ENCODE results near the gene RNF130.
A peak's percentile ranks its signal among the peaks of the same experiment; 100 is the strongest.

The RNF130 gene

DNA sequence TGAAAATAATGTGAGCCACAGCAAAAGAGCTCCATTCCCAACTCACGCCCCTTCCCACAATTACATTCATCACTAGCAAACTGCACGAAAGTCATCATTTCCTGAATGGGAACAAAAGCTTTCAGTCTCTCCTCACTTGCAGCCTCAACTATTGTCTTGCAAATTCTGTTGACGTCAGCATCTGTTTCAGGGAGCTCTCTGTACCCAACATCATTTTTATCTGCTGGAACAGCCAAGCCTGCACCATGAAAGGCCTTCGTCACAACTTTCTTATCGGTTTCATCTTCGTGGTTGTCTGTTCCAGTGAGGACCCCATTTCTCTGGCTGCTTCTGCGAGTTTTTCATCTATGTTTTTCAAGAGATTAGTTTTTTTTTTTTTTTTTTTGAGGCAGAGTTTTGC is 14.3 kb upstream of the RNF130 start:
- DNase-seq (ENCODE audit: low read depth in 2 of 2), result no peak

DNA sequence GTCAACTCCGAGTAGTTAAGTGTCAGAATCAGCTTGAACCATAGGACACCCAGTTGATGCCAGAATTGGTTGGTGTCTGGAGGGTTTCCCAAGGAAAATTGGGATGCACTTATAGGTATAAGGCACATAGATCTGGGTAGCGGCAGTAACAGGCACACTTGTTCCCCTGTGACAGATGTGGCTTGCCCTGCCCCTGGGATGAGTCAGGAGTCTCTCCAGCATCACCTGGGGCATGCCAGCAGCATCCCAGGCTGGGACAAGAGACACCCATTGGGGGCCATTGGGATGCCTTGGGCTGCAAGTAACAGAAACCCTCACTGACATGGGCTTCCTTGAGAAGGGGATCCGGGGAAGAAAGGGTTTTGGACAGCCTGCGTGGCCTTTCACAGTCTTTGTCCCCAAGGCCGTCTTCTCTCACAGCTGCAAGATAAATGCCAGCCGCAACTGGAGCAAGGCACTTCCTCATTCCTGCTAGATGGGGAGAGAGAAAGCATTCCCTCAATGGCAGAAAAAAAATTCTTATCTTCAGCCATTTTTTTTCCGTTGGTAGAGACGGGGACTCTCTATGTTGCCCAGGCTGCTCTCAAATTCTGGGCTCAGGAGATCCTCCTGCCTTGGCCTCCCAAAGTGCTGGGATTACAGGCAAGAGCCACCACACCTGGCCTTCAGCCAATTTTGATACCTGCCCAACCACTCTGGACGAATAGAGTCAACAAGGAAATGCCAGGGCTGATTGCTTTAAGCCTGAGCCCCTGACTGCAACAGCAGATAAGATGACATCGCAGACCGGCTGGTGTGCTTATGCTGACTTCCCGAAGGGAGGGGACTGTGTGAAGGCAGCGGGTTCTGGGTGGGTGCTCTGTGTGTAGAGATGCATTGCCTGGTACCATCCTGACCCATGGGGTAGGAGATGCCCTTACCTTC is 13.3 kb upstream of the RNF130 start:
- DNase-seq (ENCODE audit: low read depth in 2 of 2), result no peak

DNA sequence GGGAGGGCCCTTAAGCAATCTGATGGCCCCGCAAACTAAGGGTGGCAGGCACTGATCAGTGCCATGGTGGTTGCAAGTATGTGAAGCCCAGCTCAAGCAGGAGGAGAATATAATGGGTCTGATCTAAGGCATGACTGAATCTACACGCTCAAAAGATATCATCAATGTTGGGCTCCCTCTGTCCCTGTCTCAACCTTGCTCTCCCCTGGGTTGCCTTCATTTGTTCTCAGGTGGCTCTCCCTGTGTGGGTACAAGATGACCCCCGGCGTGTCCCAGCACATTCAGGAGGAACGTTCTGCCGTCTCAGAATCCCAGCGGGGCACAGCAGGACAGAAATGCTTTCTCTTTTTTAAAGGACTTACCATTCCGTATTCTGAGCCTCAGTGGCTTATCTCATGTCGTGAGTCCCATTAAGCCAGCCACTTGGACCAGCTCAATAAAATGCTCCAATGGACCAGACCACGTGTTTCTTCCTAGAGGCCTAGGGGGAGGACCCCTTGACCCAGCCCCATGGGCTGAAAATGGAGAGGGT is 12.0 kb upstream of the RNF130 start:
- no peak for DNase-seq (ENCODE audit: low read depth in 2 of 2)

DNA sequence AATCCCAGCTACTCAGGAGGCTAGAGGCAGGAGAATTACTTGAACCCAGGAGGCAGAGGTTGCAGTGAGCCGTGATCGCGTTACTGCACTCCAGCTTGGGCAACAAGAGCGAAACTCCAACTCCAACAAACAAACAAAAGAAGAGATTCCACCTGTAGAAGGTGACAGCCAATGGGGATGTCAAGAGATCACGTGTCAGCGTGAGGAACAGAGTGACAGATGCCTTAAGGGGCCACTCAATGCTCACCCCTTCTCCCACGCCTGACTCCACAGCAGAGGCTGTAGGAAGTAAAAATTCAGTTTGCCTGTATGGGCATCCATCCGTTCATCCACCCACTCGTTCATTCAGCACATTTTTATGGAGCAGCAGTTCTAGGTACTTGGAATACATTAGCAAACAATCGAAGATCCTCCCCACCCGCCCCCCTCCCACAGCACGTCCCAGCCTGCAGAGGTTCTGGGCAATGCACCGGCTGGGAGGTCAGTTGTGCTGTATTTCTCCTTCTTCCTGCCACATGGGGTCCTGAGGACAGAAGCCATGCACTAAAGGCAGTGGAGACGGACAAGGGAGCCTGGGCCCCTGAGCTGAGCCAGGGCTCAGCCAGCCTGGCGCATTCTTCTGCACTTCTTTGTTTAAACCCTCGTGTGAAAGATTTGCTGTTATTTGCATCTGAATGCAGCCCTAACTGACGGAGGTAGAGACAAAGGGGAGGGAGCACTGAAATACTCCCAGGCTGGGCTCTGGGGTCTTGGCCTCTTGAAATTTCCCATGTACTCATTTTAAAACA is 11.3 kb upstream of the RNF130 start:
- DNase-seq (ENCODE audit: low read depth in 2 of 2), result no peak

DNA sequence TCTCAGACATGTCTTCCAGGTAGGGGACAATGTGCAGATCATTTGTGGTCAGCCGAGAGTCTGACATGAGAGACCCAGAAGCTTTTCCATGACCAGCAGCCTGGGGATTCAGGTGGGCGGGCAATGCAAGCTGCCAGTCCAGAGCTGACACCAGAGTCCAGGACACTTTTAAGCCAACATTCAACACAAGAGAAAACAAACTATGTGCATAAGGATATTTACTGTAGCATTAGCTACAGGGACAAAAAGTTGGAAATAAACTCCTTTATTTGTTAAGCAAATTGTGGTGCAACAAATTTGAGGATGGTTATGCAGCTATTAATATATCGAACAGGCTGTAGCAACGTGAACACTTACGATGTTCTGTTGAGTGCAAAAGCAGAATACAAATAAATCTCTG is 9.9 kb upstream of the RNF130 start:
- DNase-seq (ENCODE audit: low read depth in 2 of 2), result no peak

DNA sequence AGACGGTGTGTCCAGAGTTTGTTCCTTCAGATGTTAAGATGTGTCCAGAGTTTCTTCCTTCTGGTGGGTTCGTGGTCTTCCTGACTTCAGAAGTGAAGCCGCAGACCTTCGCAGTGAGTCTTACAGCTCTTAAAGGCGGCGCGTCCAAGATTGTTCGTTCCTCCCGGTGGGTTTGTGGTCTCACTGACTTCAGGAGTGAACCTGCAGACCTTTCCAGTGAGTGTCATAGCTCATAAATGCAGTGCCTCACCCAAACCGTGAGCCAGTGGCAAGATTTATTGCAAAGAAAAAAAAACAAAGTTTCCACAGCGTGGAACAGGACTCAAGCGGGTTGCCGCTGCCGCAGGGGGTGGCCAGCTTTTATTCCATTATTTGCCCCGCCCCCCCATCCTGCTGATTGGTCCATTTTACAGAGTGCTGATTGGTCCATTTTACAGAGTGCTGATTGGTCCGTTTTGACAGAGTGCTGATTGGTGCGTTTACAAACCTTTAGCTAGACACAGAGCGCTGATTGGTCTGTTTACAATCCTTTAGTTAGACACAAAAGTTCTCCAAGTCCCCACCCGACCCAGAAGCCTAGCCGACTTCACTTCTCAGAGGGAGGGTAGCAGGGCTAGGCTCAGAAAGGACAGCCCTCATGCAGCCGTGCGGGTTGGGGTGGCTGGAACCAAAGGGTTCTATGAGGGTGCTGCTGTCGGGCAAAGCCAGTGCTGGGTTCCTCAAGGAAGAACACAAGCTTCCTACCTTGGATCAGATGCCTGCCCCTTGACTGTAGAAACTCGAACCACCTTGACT is 9.1 kb upstream of the RNF130 start:
- peak in 1 of 2 experiments; percentile 24 for DNase-seq (ENCODE audit: low read depth in 2 of 2)

DNA sequence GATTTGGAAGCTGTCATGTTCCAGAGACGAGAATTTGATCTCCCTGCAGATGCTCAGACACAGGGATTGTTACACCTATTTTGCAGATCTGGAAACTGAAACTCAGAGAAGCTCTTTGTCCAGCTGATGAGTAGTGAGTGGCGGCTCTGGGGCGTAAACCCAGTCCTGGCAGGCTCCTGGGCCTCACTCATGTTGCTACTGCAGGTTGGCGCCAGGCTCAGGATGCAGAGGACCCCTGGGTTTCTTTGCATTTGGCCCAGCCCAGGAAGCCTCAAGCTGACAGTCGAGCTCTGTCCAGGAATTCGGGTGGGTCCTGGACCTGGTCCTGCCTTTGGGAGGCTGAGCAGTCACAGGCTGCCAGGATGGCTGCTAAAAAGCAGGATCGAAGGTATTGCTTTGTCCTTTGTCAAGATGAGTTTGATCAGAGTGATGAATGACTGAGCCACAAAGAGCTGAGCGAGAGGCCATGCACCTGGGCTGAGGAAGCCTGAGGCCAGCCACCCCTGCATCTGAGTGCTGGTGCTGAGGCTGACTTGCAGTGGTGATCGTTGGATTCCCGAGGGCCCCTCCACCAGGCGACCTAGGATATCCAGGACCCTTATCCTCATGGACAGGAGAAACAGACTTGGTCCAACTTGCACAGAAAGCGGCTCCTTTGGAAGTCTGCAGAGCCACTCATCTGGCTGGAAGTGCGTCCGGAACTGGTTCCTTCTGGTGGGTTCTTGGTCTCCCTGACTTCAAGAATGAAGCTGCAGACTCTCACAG is 8.3 kb upstream of the RNF130 start:
- DNase-seq (ENCODE audit: low read depth in 2 of 2), result no peak

DNA sequence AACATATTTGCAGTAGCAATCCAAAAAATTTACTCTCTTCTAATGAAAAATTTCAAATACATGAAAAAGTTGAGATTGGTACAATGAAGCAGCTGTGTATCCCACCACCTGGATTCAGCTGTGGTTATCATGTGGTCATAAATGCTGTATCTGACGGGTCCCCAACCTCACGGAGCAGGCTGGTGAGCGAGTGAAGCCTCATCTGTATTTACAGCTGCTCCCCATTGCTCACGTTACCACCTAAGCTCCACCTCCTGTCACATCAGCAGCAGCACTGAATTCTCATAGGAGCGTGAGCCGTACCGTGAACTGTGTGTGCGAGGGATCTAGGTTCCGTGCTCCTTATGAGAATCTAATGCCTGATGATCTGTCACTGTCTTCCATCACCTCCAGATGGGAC is 6.8 kb upstream of the RNF130 start:
- no peak for DNase-seq (ENCODE audit: low read depth in 2 of 2)

DNA sequence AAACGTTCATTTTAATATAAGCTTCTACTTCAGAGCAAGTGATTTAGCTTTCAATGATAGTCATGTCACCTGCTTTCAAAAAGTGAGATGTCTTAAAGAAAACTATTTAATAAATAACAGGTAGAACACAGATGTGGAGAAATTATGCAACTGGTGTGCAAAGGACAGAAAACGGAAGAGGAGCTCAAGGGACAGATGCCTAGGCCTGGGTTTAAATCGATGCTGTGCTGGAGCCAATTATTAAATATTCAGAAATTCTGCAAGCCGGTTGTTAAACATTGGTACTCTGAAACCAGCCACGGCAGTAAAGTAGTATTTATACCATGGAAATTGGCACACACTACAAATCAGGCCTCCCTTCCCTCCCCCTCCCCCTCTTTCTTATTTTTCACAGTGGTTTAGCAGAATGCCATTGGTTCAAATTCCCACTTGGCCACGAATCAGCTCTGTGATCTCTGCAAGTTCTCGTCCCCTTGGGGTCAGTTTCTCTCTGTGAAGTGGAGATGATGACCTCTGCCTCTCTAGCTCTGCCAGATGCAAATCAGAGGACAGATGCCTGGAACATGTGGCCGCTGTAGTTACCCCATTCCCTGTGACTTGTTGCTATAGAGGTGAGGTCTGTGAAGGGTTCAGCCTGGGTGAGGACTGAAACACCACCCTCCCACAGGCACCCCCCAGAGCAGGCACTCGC is 6.2 kb upstream of the RNF130 start:
- DNase-seq (ENCODE audit: low read depth in 2 of 2), result no peak

DNA sequence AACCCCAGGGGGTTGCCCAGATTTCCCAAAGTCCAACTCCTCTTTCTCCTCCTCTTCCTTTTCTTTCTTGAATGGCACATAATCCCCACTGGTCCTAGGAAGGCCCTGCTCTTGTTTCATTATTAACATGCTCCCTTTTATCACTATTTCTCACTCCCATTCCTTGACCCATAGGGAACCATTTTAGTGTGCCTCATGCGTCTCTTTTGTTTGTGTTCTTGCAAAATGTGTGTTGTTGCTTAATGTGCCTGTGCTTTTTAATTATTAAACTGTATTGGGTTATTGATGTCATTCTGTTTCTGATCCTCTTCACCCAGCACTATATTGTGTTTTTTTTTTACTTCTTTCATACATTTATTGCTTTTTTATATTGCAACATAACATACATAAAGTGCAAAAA is 4.1 kb upstream of the RNF130 start:
- DNase-seq (ENCODE audit: low read depth in 2 of 2), result no peak

DNA sequence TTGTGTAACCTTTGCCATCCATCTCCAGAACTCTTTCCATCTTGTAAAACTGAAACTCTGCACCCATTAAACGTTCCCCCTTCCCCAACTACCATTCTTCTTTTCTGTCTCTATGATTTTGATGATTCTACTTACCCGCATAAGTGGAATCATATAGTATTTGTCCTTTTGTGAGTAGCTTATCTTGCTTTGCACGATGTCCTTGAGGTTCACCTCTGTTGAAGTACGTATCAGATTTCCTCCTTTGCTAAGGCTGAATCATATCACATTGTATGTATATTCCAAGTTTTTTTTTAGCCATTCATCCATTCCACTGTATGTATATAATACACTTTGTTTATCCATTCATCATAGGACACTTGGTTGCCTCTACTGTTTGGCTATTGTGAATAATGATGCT is 2.9 kb upstream of the RNF130 start:
- DNase-seq (ENCODE audit: low read depth in 2 of 2), result no peak

DNA sequence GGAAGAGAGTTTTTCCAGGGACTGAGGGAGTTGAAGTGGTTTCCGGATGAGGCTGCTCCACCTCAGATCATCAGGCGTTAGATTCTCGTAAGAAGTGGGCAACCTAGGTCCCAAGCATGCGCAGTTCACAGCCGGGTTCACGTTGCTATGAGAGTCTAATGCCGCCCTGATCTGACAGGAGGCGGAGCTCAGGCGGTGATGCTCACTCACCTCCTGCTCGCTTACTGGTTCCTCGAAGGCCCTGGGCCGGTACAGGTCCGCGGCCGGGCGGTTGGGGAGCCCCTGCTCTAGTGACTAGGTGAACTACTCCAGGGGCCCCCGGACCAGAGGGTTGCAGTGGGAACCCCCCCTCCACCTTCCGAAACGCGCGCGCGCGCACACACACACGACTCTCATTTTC is 997 bp upstream of the RNF130 start:
- no peak for DNase-seq (ENCODE audit: low read depth in 2 of 2)

DNA sequence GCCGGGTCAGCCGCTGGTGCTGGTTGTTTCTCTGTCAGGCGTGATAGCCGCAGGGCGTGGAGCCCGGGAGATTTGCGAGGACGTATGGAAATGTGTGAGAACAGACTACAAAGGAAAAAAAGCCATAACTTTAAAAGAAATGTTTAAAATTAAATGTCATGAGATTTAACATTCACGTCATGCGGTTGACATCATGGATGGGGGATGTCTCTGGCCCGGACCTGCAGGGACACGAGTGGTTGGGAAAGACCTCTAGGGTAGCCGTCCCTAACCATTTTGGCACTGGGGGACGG is 643 bp upstream of the RNF130 start:
- no peak for DNase-seq (ENCODE audit: low read depth in 2 of 2)

DNA sequence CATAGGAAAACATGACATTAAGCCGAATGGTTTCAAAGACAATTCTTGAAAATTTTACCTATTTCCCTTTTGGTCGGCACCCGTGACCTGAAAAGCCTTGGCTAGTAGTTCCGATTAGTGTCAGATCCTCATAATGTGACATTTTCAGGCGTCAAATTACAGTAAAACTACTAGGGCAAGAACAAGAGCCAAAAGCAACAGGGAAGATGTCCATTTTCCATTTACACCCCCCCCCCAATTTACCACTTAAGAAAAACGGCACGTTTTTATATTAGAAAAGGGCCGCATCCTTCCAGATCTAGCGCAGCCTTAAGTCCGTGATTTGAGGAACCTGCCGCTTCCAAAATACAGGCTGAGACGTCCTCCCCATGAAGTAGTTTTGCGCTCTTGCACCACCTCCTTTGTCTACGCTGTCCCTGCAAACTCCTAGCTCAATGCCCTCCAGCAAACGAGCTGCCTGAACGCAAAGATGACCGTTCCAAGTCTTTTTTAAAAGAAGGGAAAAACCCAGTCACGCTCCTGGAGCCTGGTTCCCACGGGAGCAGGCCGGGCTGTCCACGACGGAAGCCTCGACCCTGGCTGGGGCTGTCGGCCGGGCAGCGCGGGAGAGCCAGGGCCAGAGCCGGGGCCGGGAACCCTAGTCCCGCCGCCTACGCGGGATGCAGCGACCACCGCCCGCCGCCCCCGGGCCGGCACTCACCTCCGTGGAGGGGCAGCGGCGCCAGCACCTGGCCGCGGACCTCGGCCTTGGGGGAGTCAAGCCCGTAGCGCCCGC is 616 bp downstream of the RNF130 start:
- no peak for DNase-seq (ENCODE audit: low read depth in 2 of 2)

DNA sequence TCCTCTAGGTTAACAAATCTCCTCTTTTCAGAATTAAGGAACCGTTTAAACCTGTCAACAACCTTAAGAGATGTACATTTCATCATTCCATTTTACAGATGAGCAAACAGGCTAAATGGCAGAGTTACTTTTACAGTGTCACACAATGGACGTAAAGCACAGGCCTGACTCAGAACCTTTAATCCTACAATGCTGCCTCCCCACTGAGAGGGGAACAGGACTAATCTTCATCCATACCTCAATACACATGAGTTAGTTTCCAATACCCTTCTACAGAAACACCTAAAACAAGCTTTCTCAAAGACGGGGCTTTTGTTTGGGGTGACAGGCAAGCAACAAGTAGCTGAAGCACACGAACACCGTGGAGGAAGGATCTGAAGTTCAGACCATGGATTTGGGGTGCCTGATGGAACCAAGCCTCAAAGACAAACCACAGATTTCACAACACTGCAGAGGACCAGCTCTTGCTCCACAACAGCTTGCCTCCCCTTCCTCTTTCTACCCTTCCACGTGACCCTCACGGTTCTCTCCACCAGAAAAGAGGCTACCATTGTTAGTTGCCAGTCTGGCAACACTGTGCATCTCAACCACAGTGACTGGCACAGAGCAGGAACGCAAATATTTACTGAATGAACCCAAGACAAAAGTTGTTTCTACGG is 1.8 kb downstream of the RNF130 start:
- no peak for DNase-seq (ENCODE audit: low read depth in 2 of 2)

DNA sequence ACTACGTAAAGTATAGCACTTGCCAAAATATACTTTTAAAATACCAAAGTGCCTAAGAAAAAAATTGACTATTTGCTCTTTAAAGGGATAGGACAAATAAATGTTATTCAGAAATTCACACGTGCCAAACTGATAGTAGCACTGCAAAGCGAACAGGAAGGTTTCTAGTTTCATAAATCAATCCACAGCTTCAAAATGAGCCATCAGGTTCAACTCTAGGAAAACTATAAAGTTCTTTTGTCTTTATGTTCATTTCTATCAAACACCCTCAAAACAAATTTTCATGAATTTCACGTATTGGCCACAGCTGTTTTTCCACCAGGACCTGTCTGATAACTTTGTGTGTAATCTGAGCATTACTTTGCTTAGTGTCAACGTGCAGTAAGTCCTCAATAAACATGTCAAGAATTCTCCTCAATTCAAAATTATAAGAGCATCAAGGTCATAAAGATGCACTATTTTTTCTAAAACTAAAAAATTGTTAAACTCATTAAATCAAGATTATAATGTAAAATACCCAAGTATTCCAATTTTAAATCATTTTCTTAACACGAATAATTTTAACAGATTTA is 3.0 kb downstream of the RNF130 start:
- DNase-seq (ENCODE audit: low read depth in 2 of 2), result no peak

DNA sequence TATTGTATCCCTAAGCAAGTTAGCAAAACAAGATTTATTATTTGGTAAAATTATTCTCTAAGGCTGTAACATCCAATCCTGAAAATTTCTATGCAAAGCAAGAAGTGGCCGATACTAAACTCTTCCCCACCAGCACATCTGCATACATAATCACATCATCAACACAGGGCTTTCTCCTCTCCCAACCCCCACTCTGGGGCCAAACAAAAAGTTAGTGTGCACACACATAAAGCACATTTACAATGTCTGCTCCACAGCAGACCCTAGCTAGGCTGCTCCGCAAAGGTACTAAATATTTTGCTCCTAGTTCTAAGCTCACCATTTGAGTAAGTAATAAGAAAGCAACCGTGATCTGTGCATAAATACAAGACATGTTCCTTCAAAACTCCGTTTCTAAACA is 3.6 kb downstream of the RNF130 start:
- no peak for DNase-seq (ENCODE audit: low read depth in 2 of 2)

DNA sequence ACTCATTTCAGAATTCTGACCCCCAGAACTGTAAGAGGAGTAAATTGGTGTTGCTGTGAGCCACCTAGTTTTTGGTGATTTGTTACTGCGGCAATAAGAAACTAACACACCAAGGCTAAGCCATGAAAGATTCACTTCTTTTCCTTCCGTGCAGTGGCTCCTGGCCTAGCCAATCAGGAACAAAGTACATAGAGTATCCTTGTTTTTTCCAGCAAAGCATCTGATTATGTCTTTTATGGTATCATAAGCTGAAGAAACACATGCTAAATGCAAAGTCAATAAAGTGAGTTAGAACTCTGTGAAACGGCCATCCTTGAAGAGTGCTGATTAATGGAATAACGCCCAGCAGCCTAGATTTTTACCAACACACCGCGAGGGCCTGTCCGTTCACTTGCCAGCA is 11.4 kb downstream of the RNF130 start:
- no peak for DNase-seq (ENCODE audit: low read depth in 2 of 2)

DNA sequence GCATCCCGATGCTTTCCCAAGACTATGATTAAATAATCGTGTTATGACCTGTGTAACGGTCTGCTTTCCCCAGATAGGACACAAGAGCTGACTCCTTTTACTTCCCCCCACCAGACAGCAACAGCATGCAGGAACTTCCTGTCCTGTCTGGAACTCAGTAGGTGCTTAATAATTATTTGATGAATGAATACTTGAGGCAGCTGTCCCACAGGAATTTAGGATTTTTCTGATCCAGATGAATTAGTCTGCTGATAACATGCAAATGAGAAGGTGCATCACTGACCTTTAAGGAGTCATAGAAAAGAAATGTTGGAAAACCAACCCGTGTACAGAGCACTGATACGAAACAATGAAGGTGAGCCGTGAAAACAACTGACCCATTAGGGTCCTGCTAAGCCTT is 12.2 kb downstream of the RNF130 start:
- no peak for DNase-seq (ENCODE audit: low read depth in 2 of 2)
